Measurements from ENCODE around the gene PYGM. TPM values are rescaled to one million over a fixed set of nuclear protein-coding genes. Genes with fewer than 3 reads are reported as not detected.

PYGM gene
- total RNA-seq, 6 donors from 2014 or later: 1.0 to 3.7 (median 1.5) TPM

GRCh38 chr11:64765291-64765850, 5.6 kb upstream of the PYGM start:
- Histone ChIP-seq H3K36me3 (peaks cover 56 to 87% (median 81%) of the 10 kb centered on the region in 4 donors), H3K4me1 (peaks cover 19 to 37% (median 26%) of the 10 kb centered on the region in 4 donors), H3K27me3 (no peaks in the 10 kb centered on the region), H3K4me3 (no peak overlapping the region), H3K9me3 (no peaks in the 10 kb centered on the region), H3K27ac (peak overlapping the region in 2 of 4 donors; percentile 20 to 50)
- DNase-seq: peak in 1 of 2 donors; percentile 80
- no peak for ATAC-seq (ENCODE audit: low FRiP score in 2 of 2)
- 90 to 92% methylated on average over 30 of the region's 30 CpGs for WGBS, 2 donors
- TF ChIP-seq CTCF (IDR thresholded peaks at IDR 0.05): peak in 1 of 6 experiments; percentile 11
- TF ChIP-seq EP300 (IDR thresholded peaks at IDR 0.05): no peak

GRCh38 chr11:64764753-64765152, 5.0 kb upstream of the PYGM start:
- WGBS, 2 donors: 86 to 89% methylated on average over 8 of the region's 8 CpGs
- H3K36me3 ChIP-seq: peaks cover 52 to 81% (median 75%) of the 10 kb centered on the region in 4 donors
- H3K27me3 ChIP-seq: no peaks in the 10 kb centered on the region
- TF ChIP-seq CTCF (IDR thresholded peaks at IDR 0.05): no peak
- H3K4me1 ChIP-seq: peaks cover 23 to 43% (median 29%) of the 10 kb centered on the region in 4 donors
- no peak for ATAC-seq (ENCODE audit: low FRiP score in 2 of 2)
- no peak for DNase-seq
- H3K9me3 ChIP-seq: no peaks in the 10 kb centered on the region
- H3K27ac ChIP-seq: peak overlapping the region in 3 of 4 donors; percentile 20 to 67 (median 50)
- H3K4me3 ChIP-seq: no peak overlapping the region

GRCh38 chr11:64764040-64764611, 4.4 kb upstream of the PYGM start:
- no peak for ATAC-seq (ENCODE audit: low FRiP score in 2 of 2)
- no peak for DNase-seq
- WGBS, 2 donors: 62 to 65% methylated on average over 11 of the region's 11 CpGs
- no peaks in the 10 kb centered on the region for H3K9me3 ChIP-seq
- H3K27me3 ChIP-seq: no peaks in the 10 kb centered on the region
- TF ChIP-seq POLR2AphosphoS5 (IDR thresholded peaks at IDR 0.05): no peak
- TF ChIP-seq CTCF (IDR thresholded peaks at IDR 0.05): no peak
- TF ChIP-seq EP300 (IDR thresholded peaks at IDR 0.05): no peak
- TF ChIP-seq POLR2A (IDR thresholded peaks at IDR 0.05): no peak
- H3K27ac ChIP-seq: peak overlapping the region in 3 of 4 donors; percentile 12 to 67 (median 50)
- H3K4me1 ChIP-seq: peaks cover 26 to 49% (median 31%) of the 10 kb centered on the region in 4 donors
- peaks cover 46 to 74% (median 68%) of the 10 kb centered on the region in 4 donors for H3K36me3 ChIP-seq
- H3K4me3 ChIP-seq: no peak overlapping the region

- peaks cover 41 to 69% (median 63%) of the 10 kb centered on the region in 4 donors for H3K36me3 ChIP-seq
- H3K27ac ChIP-seq: peak overlapping the region in 3 of 4 donors; percentile 12 to 67 (median 50)
- no peaks in the 10 kb centered on the region for H3K9me3 ChIP-seq
- ATAC-seq (ENCODE audit: low FRiP score in 2 of 2): no peak
- peaks cover 26 to 50% (median 31%) of the 10 kb centered on the region in 4 donors for H3K4me1 ChIP-seq
- H3K27me3 ChIP-seq: no peaks in the 10 kb centered on the region
- peak in 1 of 2 donors; percentile 26 for DNase-seq
- no peak overlapping the region for H3K4me3 ChIP-seq
- 83 to 89% methylated on average over 4 to 6 of the region's 6 CpGs for WGBS, 2 donors
- TF ChIP-seq CTCF (IDR thresholded peaks at IDR 0.05): no peak
- no peak for TF ChIP-seq POLR2AphosphoS5 (IDR thresholded peaks at IDR 0.05)
- no peak for TF ChIP-seq EP300 (IDR thresholded peaks at IDR 0.05)
- TF ChIP-seq POLR2A (IDR thresholded peaks at IDR 0.05): no peak
Observed at GRCh38 chr11:64763526-64764039, 3.8 kb upstream of the PYGM start.
